ENCODE data around the gene CCDC71. TPM values are rescaled to one million over a fixed set of nuclear protein-coding genes. Genes with fewer than 3 reads are reported as not detected.

Gene CCDC71
- total RNA-seq, 4 donors from 2014 or later, result 30.4 to 38.3 (median 36.3) TPM

DNA sequence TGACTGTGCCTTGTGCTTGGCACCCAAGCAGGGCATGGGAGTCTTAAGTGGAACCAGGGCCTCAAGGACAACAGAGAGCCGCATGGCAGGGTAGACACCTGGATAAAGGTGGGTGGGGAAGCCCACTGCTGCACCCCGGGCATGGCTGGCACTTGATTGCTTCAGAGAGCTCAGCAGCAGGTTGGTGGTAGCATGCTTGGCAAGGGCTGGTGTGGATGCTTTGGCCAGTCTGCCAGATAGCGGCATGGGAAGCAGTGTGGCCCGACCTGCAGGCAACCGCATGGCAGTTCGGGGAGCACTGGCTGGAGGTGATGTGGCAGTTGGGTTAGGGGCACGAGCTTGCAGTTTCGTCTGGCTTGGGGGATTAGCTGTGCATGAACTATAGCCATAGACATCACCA is 2.5 kb downstream of the CCDC71 start:
- TF ChIP-seq, protein P1, sequence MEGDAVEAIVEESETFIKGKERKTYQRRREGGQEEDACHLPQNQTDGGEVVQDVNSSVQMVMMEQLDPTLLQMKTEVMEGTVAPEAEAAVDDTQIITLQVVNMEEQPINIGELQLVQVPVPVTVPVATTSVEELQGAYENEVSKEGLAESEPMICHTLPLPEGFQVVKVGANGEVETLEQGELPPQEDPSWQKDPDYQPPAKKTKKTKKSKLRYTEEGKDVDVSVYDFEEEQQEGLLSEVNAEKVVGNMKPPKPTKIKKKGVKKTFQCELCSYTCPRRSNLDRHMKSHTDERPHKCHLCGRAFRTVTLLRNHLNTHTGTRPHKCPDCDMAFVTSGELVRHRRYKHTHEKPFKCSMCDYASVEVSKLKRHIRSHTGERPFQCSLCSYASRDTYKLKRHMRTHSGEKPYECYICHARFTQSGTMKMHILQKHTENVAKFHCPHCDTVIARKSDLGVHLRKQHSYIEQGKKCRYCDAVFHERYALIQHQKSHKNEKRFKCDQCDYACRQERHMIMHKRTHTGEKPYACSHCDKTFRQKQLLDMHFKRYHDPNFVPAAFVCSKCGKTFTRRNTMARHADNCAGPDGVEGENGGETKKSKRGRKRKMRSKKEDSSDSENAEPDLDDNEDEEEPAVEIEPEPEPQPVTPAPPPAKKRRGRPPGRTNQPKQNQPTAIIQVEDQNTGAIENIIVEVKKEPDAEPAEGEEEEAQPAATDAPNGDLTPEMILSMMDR (IDR thresholded peaks at IDR 0.05), result no peak
- no peak for TF ChIP-seq POLR2A (IDR thresholded peaks at IDR 0.05)
- TF ChIP-seq EP300 (IDR thresholded peaks at IDR 0.05), result no peak
- no peaks in the 10 kb centered on the region for H3K9me3 ChIP-seq
- no peaks in the 10 kb centered on the region for H3K27me3 ChIP-seq
- peaks cover 0 to 41% (median 0%) of the 10 kb centered on the region in 3 donors for H3K36me3 ChIP-seq
- H3K27ac ChIP-seq, result no peak overlapping the region
- WGBS, 2 donors, result 93 to 95% methylated on average over 7 to 8 of the region's 8 CpGs
- H3K4me3 ChIP-seq, result no peak overlapping the region
- peaks cover 0 to 42% (median 7%) of the 10 kb centered on the region in 4 donors for H3K4me1 ChIP-seq
- DNase-seq (ENCODE audit: low spot score in 2 of 2), result no peak

DNA sequence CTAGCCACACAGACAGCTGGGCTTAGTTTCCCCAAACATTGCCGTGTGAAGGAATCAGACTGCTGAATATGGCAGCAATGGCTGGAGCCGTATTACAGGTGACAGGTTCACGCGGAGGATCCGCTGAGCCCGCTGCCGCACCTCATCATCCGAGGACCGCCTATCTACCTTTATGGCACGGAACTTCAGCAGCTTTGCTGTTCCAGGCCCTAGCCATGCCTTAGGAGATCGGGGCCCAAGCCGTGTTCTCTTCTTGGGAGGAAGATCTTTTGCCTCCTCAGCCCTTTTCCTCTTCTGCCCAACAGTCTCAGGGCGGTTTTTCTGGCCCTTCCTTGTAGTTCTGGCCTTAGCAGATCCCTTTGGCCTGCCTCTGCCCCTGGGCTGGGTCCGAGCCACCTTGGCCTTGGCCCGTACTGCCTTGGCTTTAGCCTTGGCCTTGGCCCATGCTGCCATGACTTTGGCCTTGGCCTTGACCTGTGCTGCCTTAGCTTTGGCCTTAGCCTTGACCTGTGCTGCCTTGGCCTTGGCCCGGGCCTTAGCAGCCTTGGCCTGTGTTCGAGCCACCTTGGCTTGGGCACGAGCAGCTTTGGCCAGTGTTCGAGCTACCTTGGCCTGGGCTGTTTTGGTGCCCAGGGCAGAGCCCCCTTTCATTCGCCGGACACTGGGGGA is 3.2 kb downstream of the CCDC71 start:
- Histone ChIP-seq H3K36me3 (peaks cover 0 to 41% (median 0%) of the 10 kb centered on the region in 3 donors), H3K9me3 (no peaks in the 10 kb centered on the region), H3K4me3 (no peak overlapping the region), H3K27ac (no peak overlapping the region), H3K4me1 (peaks cover 0 to 42% (median 7%) of the 10 kb centered on the region in 4 donors), H3K27me3 (no peaks in the 10 kb centered on the region)
- TF ChIP-seq, protein P1 (IDR thresholded peaks at IDR 0.05), result no peak
- TF ChIP-seq POLR2A (IDR thresholded peaks at IDR 0.05), result no peak
- TF ChIP-seq EP300 (IDR thresholded peaks at IDR 0.05), result no peak
- 90 to 93% methylated on average over 20 to 21 of the region's 21 CpGs for WGBS, 2 donors
- DNase-seq (ENCODE audit: low spot score in 2 of 2), result no peak

DNA sequence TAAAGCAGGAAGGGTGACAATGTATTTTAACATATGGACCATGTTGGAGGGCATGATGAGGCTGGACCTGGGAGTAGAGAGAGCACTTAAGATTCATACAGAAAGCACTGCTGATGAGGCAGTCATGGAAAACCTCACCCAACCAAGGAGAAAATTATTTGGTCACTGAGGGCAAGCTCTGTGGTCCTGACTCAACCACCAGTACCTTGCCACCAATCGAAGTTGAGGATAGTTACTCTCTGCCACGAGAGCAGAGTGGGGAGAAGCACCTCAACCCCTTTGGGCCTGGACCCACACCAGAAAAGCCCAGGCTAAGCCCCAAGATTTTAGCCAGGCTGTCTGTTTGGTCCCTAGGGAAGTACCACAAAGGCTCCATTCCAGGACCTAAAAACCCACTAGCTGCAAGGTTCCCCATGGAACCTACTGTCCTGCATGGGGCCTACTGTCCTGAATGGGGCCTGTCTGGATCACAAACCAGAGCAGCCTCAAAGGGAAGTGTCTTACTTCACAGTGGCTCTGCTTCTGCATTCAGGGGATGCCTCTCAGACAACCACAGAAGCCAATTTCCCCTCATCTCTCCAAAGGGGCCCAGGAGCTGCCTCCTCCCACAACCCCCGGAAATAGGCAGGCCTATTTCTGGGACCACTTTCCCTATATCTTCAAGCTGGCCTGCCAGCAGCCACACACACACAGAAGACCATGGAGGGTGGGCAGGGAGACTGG is 4.2 kb downstream of the CCDC71 start:
- Histone ChIP-seq H3K36me3 (peaks cover 0 to 41% (median 0%) of the 10 kb centered on the region in 3 donors), H3K4me1 (peaks cover 0 to 42% (median 7%) of the 10 kb centered on the region in 4 donors), H3K27me3 (no peaks in the 10 kb centered on the region), H3K27ac (no peak overlapping the region), H3K4me3 (no peak overlapping the region), H3K9me3 (no peaks in the 10 kb centered on the region)
- 74 to 78% methylated on average over 3 of the region's 3 CpGs for WGBS, 2 donors
- no peak for DNase-seq (ENCODE audit: low spot score in 2 of 2)
- TF ChIP-seq, protein P1 (IDR thresholded peaks at IDR 0.05), result no peak
- TF ChIP-seq POLR2A (IDR thresholded peaks at IDR 0.05) (no peak), EP300 (IDR thresholded peaks at IDR 0.05) (no peak)

DNA sequence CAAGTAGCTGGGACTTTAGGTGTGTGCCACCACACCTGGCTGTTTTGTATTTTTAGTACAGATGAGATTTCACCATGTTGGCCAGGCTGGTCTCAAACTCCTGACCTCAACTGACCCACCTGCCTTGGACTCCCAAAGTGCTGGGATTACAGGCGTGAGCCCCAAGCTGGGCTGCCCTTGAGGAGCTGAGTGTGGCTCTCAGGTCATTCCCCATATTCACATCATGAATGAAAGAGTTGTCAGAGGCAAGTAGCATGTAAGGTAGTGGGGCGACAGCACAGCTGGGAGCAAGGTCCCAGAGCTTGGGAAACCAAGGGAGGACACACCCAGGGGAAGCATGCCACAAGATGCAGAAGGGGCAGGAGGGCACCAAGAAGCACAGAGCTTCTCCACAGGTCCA is 4.9 kb downstream of the CCDC71 start:
- Histone ChIP-seq H3K27me3 (no peaks in the 10 kb centered on the region), H3K4me1 (peaks cover 0 to 35% (median 4%) of the 10 kb centered on the region in 4 donors), H3K36me3 (peaks cover 0 to 41% (median 0%) of the 10 kb centered on the region in 3 donors), H3K9me3 (no peaks in the 10 kb centered on the region), H3K27ac (no peak overlapping the region), H3K4me3 (no peak overlapping the region)
- no peak for DNase-seq (ENCODE audit: low spot score in 2 of 2)
- WGBS, 2 donors, result 88 to 92% methylated on average over 2 of the region's 2 CpGs
- TF ChIP-seq POLR2A (IDR thresholded peaks at IDR 0.05) (no peak), EP300 (IDR thresholded peaks at IDR 0.05) (no peak)
- TF ChIP-seq, protein P1 (IDR thresholded peaks at IDR 0.05), result no peak

DNA sequence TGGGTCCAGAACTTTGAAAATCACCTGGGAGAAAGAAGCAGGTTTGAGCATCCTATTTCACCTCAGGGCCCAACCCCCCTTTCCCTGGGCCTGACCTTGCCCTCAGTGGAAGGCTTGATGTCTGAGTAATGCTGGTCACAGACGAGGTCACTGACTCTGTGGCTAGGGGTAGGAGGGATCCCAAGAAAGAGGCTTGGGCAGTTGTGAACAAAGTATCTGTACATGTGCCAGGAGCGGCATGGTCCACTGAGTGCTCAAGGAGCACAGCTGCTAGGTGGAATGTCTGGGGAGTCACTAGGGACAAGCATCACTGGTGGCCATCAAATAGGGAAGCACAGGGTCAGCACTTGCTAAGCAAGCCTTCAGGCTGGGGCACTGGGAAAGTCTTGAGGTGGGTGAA is 7.3 kb downstream of the CCDC71 start:
- 40 to 41% methylated on average over 2 of the region's 2 CpGs for WGBS, 2 donors

More for the DNA sequence above, 7.3 kb downstream of the CCDC71 start:
- H3K36me3 ChIP-seq, result peaks cover 0 to 36% (median 0%) of the 10 kb centered on the region in 3 donors
- no peaks in the 10 kb centered on the region for H3K9me3 ChIP-seq
- no peak overlapping the region for H3K4me3 ChIP-seq
- TF ChIP-seq POLR2A (IDR thresholded peaks at IDR 0.05) (no peak), EP300 (IDR thresholded peaks at IDR 0.05) (no peak)
- TF ChIP-seq, protein P1 (IDR thresholded peaks at IDR 0.05), result no peak
- no peak overlapping the region for H3K27ac ChIP-seq
- no peak for DNase-seq (ENCODE audit: low spot score in 2 of 2)
- H3K27me3 ChIP-seq, result no peaks in the 10 kb centered on the region
- peaks cover 0 to 17% (median 0%) of the 10 kb centered on the region in 4 donors for H3K4me1 ChIP-seq

Measured in tibial nerve (tissue), 4 donors.